Fibroblast of lung (primary cell): ENCODE measurements around the gene ZDHHC14. TPM values are rescaled to one million over a fixed set of nuclear protein-coding genes. Genes with fewer than 3 reads are reported as not detected.

Source experiments
- DNase-seq, 2 donors: peaks; one replicate each; pipeline versions ENCODE4 v3.0.0 to v3.0.0-alpha.2; 2010; ENCODE audit warnings: low read depth in 2 of 2
- H2AFZ ChIP-seq: 2 replicates; pipeline ENCODE4 v1.5.1; 2012; ENCODE audit warnings: low read length, control low read depth, inconsistent platforms
- H3K27ac ChIP-seq: 2 replicates; pipeline ENCODE4 v1.5.1; 2011; ENCODE audit warnings: low read length, control low read depth; ENCODE audit not compliant: insufficient read depth
- H3K27me3 ChIP-seq: 2 replicates; pipeline ENCODE4 v1.5.1; 2011; ENCODE audit warnings: mild to moderate bottlenecking, low read length; ENCODE audit not compliant: control insufficient read depth, insufficient read depth
- H3K36me3 ChIP-seq: 2 replicates; pipeline ENCODE4 v1.5.1; 2011; ENCODE audit warnings: low read length; ENCODE audit not compliant: control insufficient read depth, insufficient read depth
- H3K4me1 ChIP-seq: 2 replicates; pipeline ENCODE4 v1.5.1; 2011; ENCODE audit warnings: low read length; ENCODE audit not compliant: control insufficient read depth, insufficient read depth; ENCODE audit errors: extremely low read depth
- H3K4me2 ChIP-seq: 2 replicates; pipeline ENCODE4 v1.5.1; 2011; ENCODE audit warnings: low read length, control low read depth; ENCODE audit not compliant: insufficient read depth; ENCODE audit errors: extremely low read depth
- H3K4me3 ChIP-seq, 4 experiments: fragments of 200-600 bp in 1 of 4; sonication (generic) in 1 of 4; replicated peaks in 1 of 4; 2 replicates each; pipeline ENCODE4 v1.5.1; 2011 to 2016; ENCODE audit warnings: low read length in 4 of 4, low read depth in 3 of 4, mild to moderate bottlenecking in 3 of 4, control low read depth in 2 of 4, inconsistent platforms in 1 of 4, mixed read lengths in 1 of 4; ENCODE audit not compliant: insufficient read depth in 1 of 4; ENCODE audit errors: control extremely low read depth in 1 of 4
- H3K79me2 ChIP-seq: 2 replicates; pipeline ENCODE4 v1.5.1; 2012; ENCODE audit warnings: mild to moderate bottlenecking, low read length, inconsistent platforms; ENCODE audit not compliant: control insufficient read depth, insufficient read depth
- H3K9ac ChIP-seq: 2 replicates; pipeline ENCODE4 v1.5.1; 2011; ENCODE audit warnings: mild to moderate bottlenecking, low read length, control low read depth; ENCODE audit not compliant: insufficient read depth
- H3K9me3 ChIP-seq: 2 replicates; pipeline ENCODE4 v1.5.1; 2012; ENCODE audit warnings: low read depth, low read length; ENCODE audit not compliant: control insufficient read depth, insufficient read depth
- H4K20me1 ChIP-seq: 2 replicates; pipeline ENCODE4 v1.5.1; 2011; ENCODE audit warnings: low read length; ENCODE audit not compliant: control insufficient read depth, insufficient read depth; ENCODE audit errors: extremely low read depth
- EZH2 ChIP-seq: IDR thresholded peaks from 2 replicates; pipeline ENCODE4 v1.5.1; 2012; ENCODE audit warnings: low read length, control low read depth, mild to moderate bottlenecking; ENCODE audit errors: missing control alignments
- polyA plus RNA-seq, 2 donors: library from polyadenylated mRNA; depleted of rRNA in 1 of 2; stranded (reverse) in 1 of 2; unstranded in 1 of 2; fragments of >200 nt; gene quantifications; 2 replicates each; pipeline ENCODE4 v1.2.1, GENCODE V29; 2011 to 2012; ENCODE audit warnings: missing spikeins in 1 of 2
- total RNA-seq: library from RNA; depleted of rRNA; stranded (reverse); fragments of >200 nt; gene quantifications from 2 replicates; pipeline ENCODE4 v1.2.1, GENCODE V29; 2014
- TF ChIP-seq, protein P1 (sequence below), 2 donors: IDR thresholded peaks in 1 of 2; conservative IDR thresholded peaks in 1 of 2; 1 replicate in 1 of 2; 2 replicates in 1 of 2; pipeline ENCODE4 v1.5.1; 2011 to 2012; ENCODE audit warnings: low read length in 2 of 2, control low read depth in 1 of 2, inconsistent platforms in 1 of 2, low read depth in 1 of 2, mild to moderate bottlenecking in 1 of 2

ZDHHC14 gene
- total and polyA plus RNA-seq, 2 donors (not counting 1 experiment from before 2014, with no cell fraction given) = 1.7 to 3.5 TPM

DNA sequence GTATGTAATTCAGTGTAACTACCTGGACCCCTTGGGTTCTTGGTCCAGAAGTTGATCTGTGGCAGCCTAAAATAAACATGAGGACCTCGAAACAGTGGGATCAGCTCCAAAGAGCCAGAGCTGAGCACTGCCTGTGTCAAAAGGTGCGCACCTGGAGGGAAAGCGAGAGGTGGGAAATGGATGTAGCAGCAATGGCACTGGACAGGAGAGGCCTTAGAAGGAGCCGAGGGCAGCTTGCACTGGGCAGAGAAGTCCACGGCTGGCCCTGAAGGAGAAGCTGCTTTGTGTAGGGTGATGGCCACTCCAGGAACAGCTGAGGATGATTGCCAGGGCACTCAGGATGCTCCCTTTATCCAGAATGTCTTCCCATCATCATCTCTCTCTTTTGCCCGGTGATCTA, 228.1 kb downstream of the ZDHHC14 start:
- TF ChIP-seq, protein P1, sequence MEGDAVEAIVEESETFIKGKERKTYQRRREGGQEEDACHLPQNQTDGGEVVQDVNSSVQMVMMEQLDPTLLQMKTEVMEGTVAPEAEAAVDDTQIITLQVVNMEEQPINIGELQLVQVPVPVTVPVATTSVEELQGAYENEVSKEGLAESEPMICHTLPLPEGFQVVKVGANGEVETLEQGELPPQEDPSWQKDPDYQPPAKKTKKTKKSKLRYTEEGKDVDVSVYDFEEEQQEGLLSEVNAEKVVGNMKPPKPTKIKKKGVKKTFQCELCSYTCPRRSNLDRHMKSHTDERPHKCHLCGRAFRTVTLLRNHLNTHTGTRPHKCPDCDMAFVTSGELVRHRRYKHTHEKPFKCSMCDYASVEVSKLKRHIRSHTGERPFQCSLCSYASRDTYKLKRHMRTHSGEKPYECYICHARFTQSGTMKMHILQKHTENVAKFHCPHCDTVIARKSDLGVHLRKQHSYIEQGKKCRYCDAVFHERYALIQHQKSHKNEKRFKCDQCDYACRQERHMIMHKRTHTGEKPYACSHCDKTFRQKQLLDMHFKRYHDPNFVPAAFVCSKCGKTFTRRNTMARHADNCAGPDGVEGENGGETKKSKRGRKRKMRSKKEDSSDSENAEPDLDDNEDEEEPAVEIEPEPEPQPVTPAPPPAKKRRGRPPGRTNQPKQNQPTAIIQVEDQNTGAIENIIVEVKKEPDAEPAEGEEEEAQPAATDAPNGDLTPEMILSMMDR (conservative IDR thresholded peaks at IDR 0.05 in 1 of 2, IDR thresholded peaks at IDR 0.05 in 1 of 2; ENCODE audit: low read depth in 1 of 2, low read length in 2 of 2) = no peak
- no peak for TF ChIP-seq EZH2
- H3K27me3 ChIP-seq = no peaks in the 10 kb centered on the region
- H3K9me3 ChIP-seq = no peaks in the 10 kb centered on the region
- H3K27ac ChIP-seq = no peak overlapping the region
- no peak overlapping the region for H3K9ac ChIP-seq
- H3K4me1 ChIP-seq = peaks cover 13% of the 10 kb centered on the region
- no peak for DNase-seq
- no peaks in the 10 kb centered on the region for H3K79me2 ChIP-seq
- H2AFZ ChIP-seq = no peak overlapping the region
- H4K20me1 ChIP-seq = no peaks in the 10 kb centered on the region
- no peak overlapping the region for H3K4me3 ChIP-seq
- no peak overlapping the region for H3K4me2 ChIP-seq
- H3K36me3 ChIP-seq = no peaks in the 10 kb centered on the region

DNA sequence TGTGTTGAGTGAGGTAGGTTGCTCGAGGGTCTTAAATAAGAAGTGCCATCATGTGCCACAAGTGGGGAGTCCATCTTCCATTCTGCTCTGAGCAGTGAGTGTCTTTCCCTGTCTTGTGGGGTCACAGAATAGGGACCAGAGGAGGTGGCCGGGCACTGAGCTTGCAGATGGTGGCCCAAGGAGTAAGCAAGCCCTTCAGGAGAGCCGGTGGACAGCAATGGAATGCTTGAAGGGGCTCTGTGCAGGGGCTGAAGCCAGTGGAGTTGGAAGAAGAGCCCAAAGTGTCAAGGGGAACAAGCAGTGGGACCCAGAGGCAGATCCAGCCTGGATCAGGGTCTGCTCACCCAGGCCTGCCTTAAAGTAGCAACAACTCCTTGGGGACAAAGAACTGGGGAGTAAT, 228.6 kb downstream of the ZDHHC14 start:
- Histone ChIP-seq H3K4me2 (no peak overlapping the region), H3K4me1 (peaks cover 15% of the 10 kb centered on the region), H4K20me1 (no peaks in the 10 kb centered on the region), H2AFZ (no peak overlapping the region), H3K9ac (no peak overlapping the region), H3K36me3 (no peaks in the 10 kb centered on the region), H3K9me3 (no peaks in the 10 kb centered on the region), H3K27me3 (no peaks in the 10 kb centered on the region), H3K4me3 (no peak overlapping the region), H3K79me2 (no peaks in the 10 kb centered on the region), H3K27ac (no peak overlapping the region)
- DNase-seq = no peak
- no peak for TF ChIP-seq EZH2
- TF ChIP-seq, protein P1 (conservative IDR thresholded peaks at IDR 0.05 in 1 of 2, IDR thresholded peaks at IDR 0.05 in 1 of 2; ENCODE audit: low read depth in 1 of 2, low read length in 2 of 2) = no peak

DNA sequence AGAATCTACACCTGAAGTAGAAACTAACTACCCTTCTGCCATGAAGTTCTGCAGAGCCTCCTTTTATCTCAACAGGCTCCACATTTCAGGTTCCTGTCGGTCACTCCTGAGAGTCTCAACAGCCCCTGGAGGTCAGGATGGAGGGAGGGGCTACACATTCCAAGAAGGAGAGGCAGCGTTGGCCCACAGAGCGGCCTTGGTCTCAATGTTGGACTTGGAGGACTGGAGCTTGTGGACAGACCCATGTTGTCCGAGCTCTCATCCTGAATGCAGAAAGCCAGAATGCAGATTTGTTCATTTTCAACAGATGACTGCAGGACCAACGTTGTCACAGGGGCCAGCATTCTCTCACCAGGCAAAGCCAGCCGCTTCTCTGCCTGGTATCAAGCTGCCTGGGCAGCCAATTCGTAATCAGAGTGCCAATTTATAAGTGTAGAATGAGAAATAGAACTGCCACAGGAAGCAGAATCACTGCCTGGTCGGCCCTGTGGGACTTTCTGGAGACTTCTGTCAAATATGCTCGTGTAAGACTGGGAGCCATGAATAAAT, 229.5 kb downstream of the ZDHHC14 start:
- H3K4me3 ChIP-seq = no peak overlapping the region
- TF ChIP-seq, protein P1 (conservative IDR thresholded peaks at IDR 0.05 in 1 of 2, IDR thresholded peaks at IDR 0.05 in 1 of 2; ENCODE audit: low read depth in 1 of 2, low read length in 2 of 2) = no peak
- no peak for TF ChIP-seq EZH2
- no peak for DNase-seq

More for the DNA sequence above, 229.5 kb downstream of the ZDHHC14 start:
- Histone ChIP-seq H3K27ac (no peak overlapping the region), H3K79me2 (no peaks in the 10 kb centered on the region), H3K27me3 (no peaks in the 10 kb centered on the region), H2AFZ (no peak overlapping the region), H3K9me3 (no peaks in the 10 kb centered on the region), H4K20me1 (no peaks in the 10 kb centered on the region), H3K4me1 (peaks cover 15% of the 10 kb centered on the region), H3K36me3 (no peaks in the 10 kb centered on the region), H3K9ac (no peak overlapping the region), H3K4me2 (no peak overlapping the region)
